Uterus (tissue), 4 donors: ENCODE results near the gene USF2. TPM values are rescaled to one million over a fixed set of nuclear protein-coding genes. Genes with fewer than 3 reads are reported as not detected.

ENCODE experiments used
- DNase-seq, 2 donors: peaks; one replicate each; pipeline ENCODE4 v3.0.0-alpha.2; 2019 to 2020
- H3K27ac ChIP-seq, 2 donors: fragments of 200-600 bp; sonication (generic); 1 replicate in 1 of 2; 2 replicates in 1 of 2; pipeline ENCODE4 v1.5.1; 2016 to 2018
- H3K27me3 ChIP-seq, 2 donors: fragments of 200-600 bp; sonication (generic); one replicate each; pipeline ENCODE4 v1.5.1; 2018 to 2019; ENCODE audit warnings: control low read depth in 1 of 2
- H3K36me3 ChIP-seq, 2 donors: fragments of 200-600 bp; sonication (generic); one replicate each; pipeline ENCODE4 v1.5.1; 2019; ENCODE audit warnings: control low read depth in 1 of 2
- H3K4me1 ChIP-seq, 2 donors: fragments of 200-600 bp; sonication (generic); one replicate each; pipeline ENCODE4 v1.5.1; 2018 to 2019; ENCODE audit warnings: control low read depth in 1 of 2
- H3K4me3 ChIP-seq, 2 donors: fragments of 200-600 bp; sonication (generic); 1 replicate in 1 of 2; 2 replicates in 1 of 2; pipeline ENCODE4 v1.5.1; 2018 to 2019; ENCODE audit warnings: mild to moderate bottlenecking in 1 of 2
- H3K9me3 ChIP-seq, 2 donors: fragments of 200-600 bp; sonication (generic); one replicate each; pipeline ENCODE4 v1.5.1; 2019; ENCODE audit warnings: control low read depth in 1 of 2
- CTCF ChIP-seq, 4 experiments: fragments of 200-600 bp in 2 of 4; fragments of 450-650 bp in 2 of 4; sonication (generic) in 2 of 4; IDR thresholded peaks; one replicate each; pipeline ENCODE4 v1.5.1; 2016 to 2019; ENCODE audit warnings: antibody characterized with exemption in 4 of 4, mild to moderate bottlenecking in 2 of 4, moderate library complexity in 1 of 4
- POLR2A ChIP-seq, 2 donors: fragments of 450-650 bp; IDR thresholded peaks; one replicate each; pipeline ENCODE4 v1.6.1; 2016; ENCODE audit warnings: antibody characterized with exemption in 2 of 2, mild to moderate bottlenecking in 1 of 2, moderate library complexity in 1 of 2
- intact Hi-C: fragments of 100-400 bp; cut with DNase I; formaldehyde crosslinking; loops from one replicate; pipeline ENCODE4 v1.15.1; 2023; ENCODE audit warnings: low total_unique reads
- total RNA-seq, 4 donors: library from RNA; depleted of rRNA in 3 of 4; stranded (reverse); fragments of >200 nt in 3 of 4; gene quantifications; one replicate each; pipeline versions ENCODE4 v1.1.0 to v1.2.4, GENCODE V29; 2014 to 2023
- donor health status: DM: yes; HTN: yes; CAD: no.

The USF2 gene
- total RNA-seq, 4 donors from 2014 or later: 48.8 to 155 (median 87.5) TPM

GRCh38 chr19:35291916-35292315 is 23.2 kb downstream of the USF2 start, which contains the start of gene MAG:
Gene MAG, plus strand, starts transcription at chr19:35292161. Its CDS starts 3,248 bp downstream, at chr19:35295409.
- no peaks in the 10 kb centered on the region for H3K9me3 ChIP-seq
- no peak within 1 kb of the TSS for H3K27ac ChIP-seq
- H3K36me3 ChIP-seq: no peaks in the 10 kb centered on the region
- TF ChIP-seq CTCF (IDR thresholded peaks at IDR 0.05) (no peak), POLR2A (IDR thresholded peaks at IDR 0.05) (no peak)
- intact Hi-C loops: no loop called here
- H3K4me3 ChIP-seq: no peak within 1 kb of the TSS
- no peaks in the 10 kb centered on the region for H3K4me1 ChIP-seq
- H3K27me3 ChIP-seq: no peaks in the 10 kb centered on the region
- DNase-seq: no peak

DNA sequence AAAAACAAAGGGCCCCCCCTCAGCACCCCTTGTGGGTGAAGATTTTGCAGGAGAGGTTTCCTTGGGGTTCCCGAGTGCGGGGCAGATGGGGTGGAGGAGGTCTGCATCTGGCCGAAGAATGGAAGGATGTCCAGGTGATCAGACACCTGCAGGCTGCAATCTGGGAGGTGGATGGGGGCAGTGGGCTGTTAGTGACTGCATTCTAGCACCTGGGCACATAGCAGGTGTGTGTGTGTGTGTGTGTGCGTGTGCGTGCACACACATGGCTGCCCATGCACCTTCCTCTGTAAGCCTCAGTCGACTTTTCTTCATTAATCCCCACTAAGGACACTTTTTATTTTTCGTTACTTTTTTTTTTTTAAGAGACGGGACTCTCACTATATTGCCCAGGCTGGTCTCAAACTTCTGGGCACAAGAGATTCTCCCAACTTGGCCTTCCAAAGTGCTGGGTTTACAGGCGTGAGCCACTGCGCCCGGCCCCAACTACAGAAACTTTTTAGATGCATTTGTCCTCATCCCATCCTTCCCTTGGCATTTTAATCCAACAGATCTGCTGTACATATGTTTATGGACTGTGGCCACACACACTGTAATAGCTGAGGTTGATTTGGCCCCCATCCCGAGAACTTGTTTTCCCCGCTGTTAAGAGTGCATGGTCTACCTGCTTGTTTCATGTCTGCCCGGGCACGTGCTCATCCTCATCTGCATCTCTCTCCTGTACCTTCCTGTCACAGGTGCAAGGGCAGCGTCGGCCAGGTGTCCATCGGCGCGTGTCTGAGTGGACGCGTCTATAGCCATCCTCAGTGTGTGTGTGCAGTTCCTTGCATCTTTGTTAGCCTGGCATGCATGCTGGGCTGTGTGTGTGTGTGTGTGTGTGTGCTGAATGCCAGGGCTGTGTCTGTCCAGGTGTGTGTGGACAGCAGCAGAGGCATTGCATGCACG is 23.9 kb downstream of the USF2 start:
- intact Hi-C loops: no loop called here
- TF ChIP-seq POLR2A (IDR thresholded peaks at IDR 0.05) (no peak), CTCF (IDR thresholded peaks at IDR 0.05) (no peak)
- H3K9me3 ChIP-seq: no peaks in the 10 kb centered on the region
- H3K4me1 ChIP-seq: no peaks in the 10 kb centered on the region
- H3K27me3 ChIP-seq: no peaks in the 10 kb centered on the region
- no peak overlapping the region for H3K4me3 ChIP-seq
- no peaks in the 10 kb centered on the region for H3K36me3 ChIP-seq
- no peak overlapping the region for H3K27ac ChIP-seq
- DNase-seq: no peak

DNA sequence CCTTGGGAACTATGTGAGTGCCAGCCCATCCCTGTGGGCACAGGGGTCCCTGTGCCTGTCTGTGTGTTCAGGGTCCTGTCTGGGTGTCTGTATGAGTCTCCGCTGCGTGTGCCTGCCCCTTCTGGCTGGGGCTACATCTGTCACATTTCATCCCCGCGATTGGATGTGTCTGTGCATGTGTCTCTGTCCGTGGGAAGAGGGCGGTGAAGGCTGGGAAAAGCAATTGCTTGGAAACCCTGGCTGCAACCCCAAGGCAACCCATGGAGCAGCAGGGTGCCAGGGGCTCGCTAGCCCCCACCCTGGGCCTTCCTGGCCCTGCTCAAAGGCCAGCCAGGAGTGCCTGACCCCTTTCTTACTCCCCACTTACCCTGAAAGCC is 24.6 kb downstream of the USF2 start:
- no peaks in the 10 kb centered on the region for H3K36me3 ChIP-seq
- TF ChIP-seq CTCF (IDR thresholded peaks at IDR 0.05) (no peak), POLR2A (IDR thresholded peaks at IDR 0.05) (no peak)
- H3K27me3 ChIP-seq: no peaks in the 10 kb centered on the region
- intact Hi-C loops: no loop called here
- DNase-seq: no peak
- no peak overlapping the region for H3K4me3 ChIP-seq
- no peaks in the 10 kb centered on the region for H3K9me3 ChIP-seq
- no peaks in the 10 kb centered on the region for H3K4me1 ChIP-seq
- no peak overlapping the region for H3K27ac ChIP-seq

DNA sequence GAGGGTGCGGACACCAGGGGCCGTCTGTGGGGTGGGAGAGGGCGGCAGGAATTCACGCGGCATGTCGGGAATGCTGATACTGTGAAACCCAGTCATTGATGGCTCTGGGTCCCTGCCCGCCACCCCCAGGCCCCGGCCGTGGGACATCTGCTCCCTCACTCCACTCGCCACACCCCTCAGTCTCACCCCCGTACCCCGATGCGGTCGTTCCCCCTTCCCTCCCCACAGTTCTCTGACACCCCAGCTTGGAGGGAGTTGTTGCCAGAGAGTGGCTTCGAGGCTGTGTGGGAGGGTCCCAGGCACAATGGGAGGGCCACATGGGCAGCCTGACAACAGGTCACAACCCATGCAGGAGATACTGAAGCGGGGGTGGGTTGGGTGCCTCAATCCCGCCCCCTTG is 25.0 kb downstream of the USF2 start:
- intact Hi-C loops: no loop called here
- TF ChIP-seq CTCF (IDR thresholded peaks at IDR 0.05) (no peak), POLR2A (IDR thresholded peaks at IDR 0.05) (no peak)

GRCh38 chr19:35294328-35294727 is 25.6 kb downstream of the USF2 start:
- Histone ChIP-seq H3K27me3 (no peaks in the 10 kb centered on the region), H3K4me1 (no peaks in the 10 kb centered on the region), H3K27ac (no peak overlapping the region), H3K4me3 (no peak overlapping the region), H3K9me3 (no peaks in the 10 kb centered on the region), H3K36me3 (no peaks in the 10 kb centered on the region)
- TF ChIP-seq POLR2A (IDR thresholded peaks at IDR 0.05): no peak
- no peak for TF ChIP-seq CTCF (IDR thresholded peaks at IDR 0.05)
- intact Hi-C loops: no loop called here
- no peak for DNase-seq

More for the DNA sequence above, 25.0 kb downstream of the USF2 start:
- DNase-seq: no peak
- Histone ChIP-seq H3K27ac (no peak overlapping the region), H3K36me3 (no peaks in the 10 kb centered on the region), H3K27me3 (no peaks in the 10 kb centered on the region), H3K9me3 (no peaks in the 10 kb centered on the region), H3K4me3 (no peak overlapping the region), H3K4me1 (no peaks in the 10 kb centered on the region)
